ENCODE results near the gene TAF5L.
"Not testable (repeated sequence)": the region's sequence is repeated elsewhere in the genome, so short reads cannot be mapped to it uniquely, and the experiment has no call there.

Gene TAF5L

DNA sequence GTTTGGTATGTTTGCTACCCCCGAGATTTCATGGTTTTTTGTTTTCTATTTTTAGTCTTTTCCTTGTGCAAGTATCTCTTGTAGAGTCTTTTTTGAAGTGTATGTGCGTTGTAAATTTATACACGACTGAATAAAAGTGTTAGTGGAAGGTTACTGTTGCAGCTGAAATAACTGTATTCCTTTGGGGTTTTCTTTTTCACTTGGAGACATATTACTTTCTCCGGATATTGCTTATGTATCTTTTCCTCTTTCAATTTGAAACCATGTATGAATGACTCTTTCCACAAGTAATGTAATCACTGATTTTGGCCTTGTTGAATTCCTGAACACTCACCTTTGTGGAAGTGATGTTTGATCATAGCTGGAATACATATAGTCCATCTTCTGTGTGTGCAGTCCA lies 1.1 kb upstream of the TAF5L start:
- H3K27ac ChIP-seq, result peak overlapping the region; percentile 84; the same call in 1 of the 2 replicates

DNA sequence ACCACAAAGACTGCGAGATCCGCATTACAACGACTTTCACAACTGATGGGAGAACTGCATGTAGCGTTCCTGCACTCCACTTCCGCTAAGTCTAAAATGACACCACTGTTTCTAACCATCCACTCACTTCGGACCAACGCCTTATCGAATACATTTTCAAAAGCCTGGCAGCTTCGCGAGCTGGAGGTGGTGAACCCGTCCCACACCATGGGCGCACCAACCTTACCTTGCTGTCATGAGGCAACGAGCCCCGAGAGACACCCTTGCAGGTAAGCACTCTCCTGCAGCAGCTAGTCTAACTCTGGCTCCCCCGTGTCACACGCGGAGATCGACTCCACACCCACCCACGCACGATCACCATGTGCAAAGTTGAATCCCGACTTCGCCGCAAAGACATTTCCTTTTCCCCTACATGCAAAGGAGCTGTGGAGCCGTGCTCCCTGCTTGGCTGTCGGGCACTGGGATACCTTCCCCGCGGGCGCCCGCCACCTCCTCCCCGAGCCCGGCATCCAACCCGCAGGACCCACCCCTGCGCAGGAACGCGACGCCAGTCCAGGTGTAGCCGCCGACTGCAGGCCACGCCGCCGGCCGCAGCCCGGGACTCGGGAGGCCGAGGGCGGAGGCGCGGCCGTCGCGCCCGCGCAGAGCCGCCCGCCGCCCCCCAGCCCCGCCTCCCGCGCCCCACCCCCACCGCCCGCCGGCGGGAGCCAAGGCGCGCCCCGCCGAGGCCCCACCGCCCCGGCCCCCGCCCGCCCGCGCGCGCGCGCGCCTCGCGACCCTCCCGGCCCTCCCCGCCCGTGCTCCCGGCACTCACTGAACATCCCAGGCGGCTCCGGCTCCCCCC lies 629 bp downstream of the TAF5L start:
- peak overlapping the region; percentile 84 for H3K27ac ChIP-seq

More for the DNA sequence above, 1.1 kb upstream of the TAF5L start:
- no peak for TF ChIP-seq ZFX (IDR thresholded peaks at IDR 0.05)
- TF ChIP-seq, protein P1, sequence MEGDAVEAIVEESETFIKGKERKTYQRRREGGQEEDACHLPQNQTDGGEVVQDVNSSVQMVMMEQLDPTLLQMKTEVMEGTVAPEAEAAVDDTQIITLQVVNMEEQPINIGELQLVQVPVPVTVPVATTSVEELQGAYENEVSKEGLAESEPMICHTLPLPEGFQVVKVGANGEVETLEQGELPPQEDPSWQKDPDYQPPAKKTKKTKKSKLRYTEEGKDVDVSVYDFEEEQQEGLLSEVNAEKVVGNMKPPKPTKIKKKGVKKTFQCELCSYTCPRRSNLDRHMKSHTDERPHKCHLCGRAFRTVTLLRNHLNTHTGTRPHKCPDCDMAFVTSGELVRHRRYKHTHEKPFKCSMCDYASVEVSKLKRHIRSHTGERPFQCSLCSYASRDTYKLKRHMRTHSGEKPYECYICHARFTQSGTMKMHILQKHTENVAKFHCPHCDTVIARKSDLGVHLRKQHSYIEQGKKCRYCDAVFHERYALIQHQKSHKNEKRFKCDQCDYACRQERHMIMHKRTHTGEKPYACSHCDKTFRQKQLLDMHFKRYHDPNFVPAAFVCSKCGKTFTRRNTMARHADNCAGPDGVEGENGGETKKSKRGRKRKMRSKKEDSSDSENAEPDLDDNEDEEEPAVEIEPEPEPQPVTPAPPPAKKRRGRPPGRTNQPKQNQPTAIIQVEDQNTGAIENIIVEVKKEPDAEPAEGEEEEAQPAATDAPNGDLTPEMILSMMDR (conservative IDR thresholded peaks at IDR 0.05), result no peak

DNA sequence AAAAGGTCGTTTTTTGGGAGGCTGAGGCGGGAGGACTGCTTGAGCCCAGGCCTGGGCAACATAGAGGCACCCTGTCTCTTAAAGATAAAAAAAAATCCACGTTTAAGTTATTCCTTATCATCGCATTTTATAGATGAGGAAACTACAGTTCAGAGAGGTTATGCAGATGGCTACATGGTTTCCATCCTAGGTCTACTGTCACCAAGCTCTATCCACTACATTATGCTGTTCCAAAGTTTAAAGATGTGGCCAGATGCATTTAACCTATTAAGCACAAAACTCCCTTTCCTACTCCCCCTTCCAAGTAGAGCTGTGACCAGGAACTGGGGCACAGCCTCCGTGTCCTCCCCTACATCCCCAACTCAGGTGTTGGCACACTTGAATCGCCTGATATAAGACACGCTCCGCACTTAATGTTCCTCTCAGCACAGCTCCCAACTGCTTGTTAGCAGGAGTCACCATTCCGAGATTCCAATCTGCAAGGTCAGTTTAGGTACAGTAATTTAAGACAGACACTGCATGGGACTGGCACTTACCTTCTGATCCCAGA lies 1.3 kb downstream of the TAF5L start:
- no peak for TF ChIP-seq ZFX (IDR thresholded peaks at IDR 0.05)
- TF ChIP-seq, protein P1 (conservative IDR thresholded peaks at IDR 0.05), result no peak
- H3K27ac ChIP-seq, result peak overlapping the region; percentile 84

More for the DNA sequence above, 629 bp downstream of the TAF5L start:
- no peak for TF ChIP-seq ZFX (IDR thresholded peaks at IDR 0.05)
- TF ChIP-seq, protein P1 (conservative IDR thresholded peaks at IDR 0.05), result no peak

DNA sequence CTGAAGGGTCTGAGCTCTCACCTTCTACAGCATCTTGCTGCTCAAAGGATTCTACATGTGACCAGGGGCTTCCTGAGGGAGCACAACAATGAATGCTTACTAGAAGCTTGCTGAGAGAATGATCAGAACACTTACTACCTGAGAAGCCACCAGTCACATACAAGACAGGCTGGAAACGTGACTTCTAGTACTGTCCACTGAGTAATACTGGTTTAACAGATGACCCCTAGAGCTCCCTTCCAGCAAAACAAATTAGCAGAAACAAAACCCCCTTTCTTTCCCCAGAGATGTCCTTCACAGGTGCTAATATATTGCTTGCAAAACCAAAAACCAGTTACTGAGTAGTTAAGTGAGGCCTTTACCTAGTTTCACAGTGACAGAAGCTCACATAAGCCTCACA lies 2.1 kb downstream of the TAF5L start:
- H3K27ac ChIP-seq, result no peak overlapping the region
- TF ChIP-seq ZFX (IDR thresholded peaks at IDR 0.05), result no peak
- TF ChIP-seq, protein P1 (conservative IDR thresholded peaks at IDR 0.05), result no peak

DNA sequence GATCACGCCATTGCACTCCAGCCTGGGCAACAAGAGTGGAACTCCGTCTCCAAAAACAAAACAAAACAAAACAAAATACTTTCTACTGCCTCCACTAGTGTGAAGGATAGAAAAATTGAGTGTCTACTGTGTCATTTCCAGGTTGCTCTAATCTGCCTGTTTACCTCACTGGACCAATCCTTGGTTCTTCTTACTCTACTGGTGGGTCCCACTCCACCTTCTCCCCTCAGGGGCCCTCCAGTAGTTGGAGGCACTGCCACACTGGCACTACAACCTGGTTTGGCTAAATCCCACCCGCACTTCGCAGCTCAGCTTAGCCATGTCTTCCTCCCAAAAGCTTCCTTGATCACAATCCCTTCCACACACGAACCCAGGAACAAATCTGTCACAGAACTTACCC lies 2.7 kb downstream of the TAF5L start:
- no peak overlapping the region for H3K27ac ChIP-seq
- TF ChIP-seq, protein P1 (conservative IDR thresholded peaks at IDR 0.05), result no peak
- TF ChIP-seq ZFX (IDR thresholded peaks at IDR 0.05), result no peak

DNA sequence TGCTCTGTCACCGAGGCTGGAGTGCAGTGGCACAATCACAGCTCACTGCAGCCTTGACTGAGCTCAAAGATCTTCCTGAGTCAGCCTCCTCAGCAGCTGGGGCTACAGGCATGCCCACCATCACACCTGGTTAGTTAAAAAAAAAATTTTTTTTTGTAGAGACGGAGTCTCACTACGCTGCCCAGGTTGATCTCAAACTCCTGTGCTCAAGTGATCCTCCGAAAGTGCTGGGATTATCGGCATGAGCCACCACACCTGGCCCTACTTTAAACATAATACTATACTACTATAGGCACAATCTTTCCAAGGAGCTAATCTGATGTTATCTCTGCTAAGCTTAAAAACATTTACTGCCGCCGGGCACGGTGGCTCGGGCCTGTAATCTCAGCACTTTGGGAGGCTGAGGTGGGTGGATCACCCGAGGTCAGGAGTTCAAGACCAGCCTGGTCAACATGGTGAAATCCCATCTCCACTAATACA lies 3.2 kb downstream of the TAF5L start:
- not testable (repeated sequence) for H3K27ac ChIP-seq

DNA sequence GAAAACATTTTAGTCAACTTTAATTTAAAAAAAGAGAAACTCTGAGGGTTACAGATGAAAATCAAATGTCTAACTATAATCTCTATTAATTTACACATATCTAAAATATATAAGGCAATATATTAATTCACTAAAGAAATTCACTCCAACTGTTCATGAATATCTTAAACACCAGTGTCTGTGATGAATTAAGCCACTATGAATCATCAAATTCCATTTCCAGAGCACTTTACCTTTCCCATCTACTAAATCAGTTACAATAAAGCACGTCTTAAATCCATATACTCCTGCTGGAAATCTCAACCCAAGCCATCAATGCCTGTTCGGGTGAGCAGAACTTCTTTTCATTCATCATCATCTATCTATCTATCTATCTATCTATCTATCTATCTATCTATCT lies 4.3 kb downstream of the TAF5L start:
- H3K27ac ChIP-seq, result no peak overlapping the region
- TF ChIP-seq, protein P1 (conservative IDR thresholded peaks at IDR 0.05), result no peak
- no peak for TF ChIP-seq ZFX (IDR thresholded peaks at IDR 0.05)
